Measurements from ENCODE around the gene TRABD2B.
A peak's percentile ranks its signal among the peaks of the same experiment; 100 is the strongest.

The TRABD2B gene

GRCh38 chr1:47997289-47998200 is at the start of gene TRABD2B:
Gene TRABD2B, minus strand, starts transcription at chr1:47997385.
- DNase-seq (ENCODE audit: low read depth in 2 of 2): peak; percentile 55 to 56

DNA sequence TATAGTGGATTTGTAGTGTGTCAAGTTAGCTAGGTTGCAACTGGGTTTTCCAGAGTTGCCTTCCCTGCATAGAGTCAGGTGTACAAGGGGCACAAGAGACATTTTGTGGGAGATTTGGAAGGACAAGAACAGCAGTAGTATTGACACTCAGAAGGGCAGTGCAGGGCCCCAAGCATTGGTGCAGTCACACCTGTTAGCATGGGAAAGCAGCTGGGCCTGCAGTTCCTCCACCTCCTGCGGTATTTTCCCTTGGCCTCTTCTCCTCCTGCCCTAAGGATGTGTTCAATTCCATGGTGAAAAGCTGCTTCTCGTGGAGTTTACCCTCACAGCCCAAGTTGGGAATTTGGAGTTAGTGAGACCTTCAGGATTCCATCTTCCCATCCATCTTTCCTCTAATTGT is 47.1 kb upstream of the TRABD2B start:
- no peak for DNase-seq (ENCODE audit: low read depth in 2 of 2)

DNA sequence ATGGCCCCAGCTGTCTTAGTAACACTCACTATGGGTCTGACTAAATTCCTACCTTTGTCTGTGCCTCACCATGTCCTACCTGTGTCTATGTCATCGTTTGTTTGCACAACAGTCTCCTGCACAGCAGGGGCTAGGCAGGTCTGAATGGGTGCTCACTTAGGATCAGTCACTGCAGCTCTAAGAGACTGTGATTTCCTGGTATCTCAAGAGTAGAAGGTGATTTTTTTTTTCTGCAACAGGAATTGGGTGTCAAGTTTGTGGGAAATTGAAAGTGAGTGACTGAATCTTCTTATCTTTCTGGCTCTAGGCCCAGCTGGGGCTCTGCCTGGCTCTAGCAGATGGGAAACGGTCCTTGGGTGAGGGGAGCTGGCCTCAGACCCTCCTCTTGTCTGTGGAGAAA is 46.4 kb upstream of the TRABD2B start:
- no peak for DNase-seq (ENCODE audit: low read depth in 2 of 2)

- DNase-seq (ENCODE audit: low read depth in 2 of 2): no peak
Measured at GRCh38 chr1:48040154-48040553, 43.0 kb upstream of the TRABD2B start.

DNA sequence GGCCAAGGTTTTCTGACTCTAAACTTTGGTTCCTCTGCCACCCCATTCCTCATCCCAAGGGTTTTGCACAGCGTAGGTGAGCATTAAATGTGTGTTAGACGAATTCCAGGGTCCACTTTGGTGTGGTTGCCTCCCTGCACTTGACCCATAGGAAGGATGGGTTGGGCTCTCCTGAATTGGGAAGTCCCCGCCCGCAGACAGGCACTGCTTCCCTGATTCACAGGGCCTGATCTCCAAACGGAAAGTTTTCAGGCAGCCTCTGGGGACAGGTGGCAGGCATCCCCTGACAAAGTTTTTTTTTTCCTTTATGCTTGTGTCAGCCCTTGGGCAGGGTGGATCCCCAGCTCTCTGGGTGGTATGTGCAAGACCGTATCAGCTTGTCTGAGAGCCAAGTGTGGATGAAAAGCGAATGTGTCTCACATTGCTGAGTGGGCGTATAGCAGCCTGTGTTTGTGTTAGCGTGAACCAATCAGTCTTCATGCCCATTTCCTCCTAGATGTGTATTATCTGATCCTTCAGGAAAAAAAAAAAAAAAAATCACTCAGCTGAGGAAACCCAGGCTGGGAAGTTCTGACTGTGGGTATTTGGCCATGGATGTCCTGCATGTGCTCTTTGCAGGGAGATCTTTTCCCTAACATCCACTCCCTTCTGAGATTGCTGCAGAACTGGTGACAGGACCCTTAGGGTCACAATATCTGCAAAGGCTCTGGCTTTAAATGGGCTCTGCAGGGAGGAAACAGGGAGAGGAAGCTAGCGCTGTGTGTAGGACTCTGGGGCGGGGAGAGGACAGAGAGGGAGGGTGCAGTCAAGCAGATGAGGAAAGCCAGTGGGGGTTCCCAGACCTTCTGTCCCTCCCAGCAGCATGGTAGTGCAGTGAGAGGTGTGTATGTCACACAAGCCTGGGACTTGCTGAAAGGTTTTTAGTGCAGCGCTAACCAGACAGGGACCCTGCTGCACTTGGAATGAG is 42.2 kb upstream of the TRABD2B start:
- DNase-seq (ENCODE audit: low read depth in 2 of 2): no peak

DNA sequence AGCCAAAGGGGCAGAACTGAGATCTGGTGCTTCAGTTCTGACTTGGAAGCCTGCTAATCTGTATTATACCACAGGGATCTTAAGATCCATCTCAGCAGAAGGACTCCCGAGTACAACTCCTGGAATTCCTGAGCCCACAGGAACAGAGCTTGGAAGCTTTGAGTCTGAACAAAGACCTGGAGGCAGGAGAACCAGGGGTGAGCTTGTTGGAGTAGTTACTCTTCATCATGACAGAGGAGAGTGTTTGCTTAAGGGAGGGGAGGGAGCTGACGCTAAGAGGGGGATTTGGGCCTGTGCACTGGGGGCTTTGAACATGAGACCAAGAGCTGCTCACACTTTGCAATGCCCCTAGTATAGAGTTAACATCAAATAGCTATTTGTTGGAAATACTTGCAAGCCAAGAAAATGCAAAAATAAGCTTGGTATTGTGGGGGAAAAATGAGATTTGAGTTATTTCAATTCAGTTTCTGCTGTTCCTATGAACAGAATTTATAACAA is 41.1 kb upstream of the TRABD2B start:
- DNase-seq (ENCODE audit: low read depth in 2 of 2): no peak

- peak; percentile 28 to 29 for DNase-seq (ENCODE audit: low read depth in 2 of 2)
Measured at GRCh38 chr1:48036710-48037355, 39.6 kb upstream of the TRABD2B start.

GRCh38 chr1:48035371-48036141 is 38.4 kb upstream of the TRABD2B start:
- no peak for DNase-seq (ENCODE audit: low read depth in 2 of 2)

GRCh38 chr1:48033495-48034045 is 36.4 kb upstream of the TRABD2B start:
- no peak for DNase-seq (ENCODE audit: low read depth in 2 of 2)

- no peak for DNase-seq (ENCODE audit: low read depth in 2 of 2)
Measured at GRCh38 chr1:48031676-48032075, 34.5 kb upstream of the TRABD2B start.

DNA sequence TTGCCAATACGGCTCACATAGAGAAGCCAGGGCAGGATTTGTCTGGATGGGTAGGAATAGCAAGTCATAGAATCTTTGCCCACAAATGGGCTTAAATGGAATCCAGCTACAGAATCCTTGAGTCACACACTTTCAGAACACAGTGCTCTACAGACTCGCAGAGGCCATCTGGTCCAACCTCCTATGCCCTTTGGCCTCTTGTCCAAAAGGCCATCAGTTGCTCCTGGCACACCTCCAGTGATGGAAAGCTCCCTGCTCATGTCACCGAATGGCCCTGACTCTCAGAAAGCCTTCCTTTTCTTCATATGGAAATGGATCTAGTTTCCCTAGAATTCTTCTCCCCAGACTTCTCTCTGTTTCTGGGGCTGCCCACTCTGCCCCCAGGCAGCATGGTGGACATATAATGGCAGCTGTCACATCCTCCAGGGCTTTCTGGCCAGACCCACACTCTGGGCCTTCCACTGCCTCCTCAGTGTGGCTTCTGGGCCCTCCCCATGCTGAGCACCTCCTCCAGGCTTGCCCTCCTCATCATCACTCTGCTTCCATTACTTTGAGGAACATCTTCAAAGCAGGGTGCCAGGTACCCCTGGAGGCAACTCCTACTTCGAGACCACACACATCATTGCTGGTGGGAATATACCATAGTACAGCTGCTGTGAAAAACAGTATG is 33.6 kb upstream of the TRABD2B start:
- DNase-seq (ENCODE audit: low read depth in 2 of 2): no peak

- no peak for DNase-seq (ENCODE audit: low read depth in 2 of 2)
Measured at GRCh38 chr1:48030211-48030610, 33.0 kb upstream of the TRABD2B start.

- no peak for DNase-seq (ENCODE audit: low read depth in 2 of 2)
Measured at GRCh38 chr1:48028218-48029069, 31.3 kb upstream of the TRABD2B start.

GRCh38 chr1:48027533-48027835 is 30.3 kb upstream of the TRABD2B start:
- DNase-seq (ENCODE audit: low read depth in 2 of 2): no peak

DNA sequence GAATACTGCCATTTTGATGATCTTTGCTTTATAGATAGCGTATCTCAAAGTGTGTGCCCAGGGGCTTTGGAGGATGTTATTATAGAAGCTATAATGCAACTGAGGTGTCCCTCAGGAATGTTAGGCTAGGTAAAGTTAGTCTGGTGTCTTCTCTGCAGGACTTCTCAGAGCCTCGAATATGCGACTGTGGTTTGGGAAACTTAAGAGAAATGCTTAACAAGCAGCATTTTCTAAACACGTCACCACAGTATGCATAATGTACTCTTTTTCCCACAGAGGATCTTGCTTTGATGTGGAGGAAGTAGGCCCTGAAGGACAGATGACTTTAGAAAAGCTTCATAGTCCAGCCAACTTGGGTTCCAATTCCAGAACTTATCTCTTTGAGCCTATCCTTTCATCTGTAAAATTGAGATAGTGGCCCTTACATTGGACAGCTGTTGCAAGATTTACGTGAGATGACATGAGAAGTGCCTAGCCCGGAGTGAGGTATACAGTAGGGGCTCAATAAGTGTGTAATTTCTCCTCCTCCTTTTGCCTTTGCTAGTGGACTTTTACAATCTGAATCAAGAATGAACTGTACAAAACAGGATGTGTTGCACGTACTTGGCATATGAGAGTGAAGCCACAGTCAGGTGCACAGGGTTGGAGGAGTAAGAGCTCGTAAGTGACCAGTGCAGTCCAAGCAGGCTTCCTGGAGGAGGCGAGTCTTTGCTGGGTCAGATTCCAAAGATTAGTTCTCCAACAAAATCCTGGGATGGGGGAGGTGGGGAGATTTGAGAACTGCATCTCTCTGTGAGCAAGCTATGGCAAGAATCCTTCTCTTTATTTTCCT is 29.7 kb upstream of the TRABD2B start:
- no peak for DNase-seq (ENCODE audit: low read depth in 2 of 2)

- no peak for DNase-seq (ENCODE audit: low read depth in 2 of 2)
Measured at GRCh38 chr1:48026275-48026674, 29.1 kb upstream of the TRABD2B start.

DNA sequence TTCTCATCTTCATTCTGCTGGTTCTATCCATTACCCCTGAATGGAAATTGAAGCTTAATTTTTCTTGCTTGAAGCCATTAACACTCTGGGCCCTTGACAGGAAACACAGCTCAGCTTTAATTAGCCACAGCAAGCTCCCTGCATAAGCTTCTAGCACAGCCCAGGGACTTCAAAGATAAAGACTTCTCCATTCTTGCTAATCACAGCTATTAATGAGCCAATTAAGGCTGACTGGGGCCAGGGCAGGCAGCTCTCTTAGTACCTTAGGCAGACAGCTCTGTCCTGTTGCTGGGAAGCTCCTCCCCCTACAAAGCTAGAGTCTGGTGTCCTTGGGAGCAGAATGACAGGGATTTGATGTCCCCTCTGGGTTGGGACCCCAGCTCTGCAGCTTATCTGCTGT is 27.9 kb upstream of the TRABD2B start:
- no peak for DNase-seq (ENCODE audit: low read depth in 2 of 2)

GRCh38 chr1:48023488-48023887 is 26.3 kb upstream of the TRABD2B start:
- DNase-seq (ENCODE audit: low read depth in 2 of 2): no peak

DNA sequence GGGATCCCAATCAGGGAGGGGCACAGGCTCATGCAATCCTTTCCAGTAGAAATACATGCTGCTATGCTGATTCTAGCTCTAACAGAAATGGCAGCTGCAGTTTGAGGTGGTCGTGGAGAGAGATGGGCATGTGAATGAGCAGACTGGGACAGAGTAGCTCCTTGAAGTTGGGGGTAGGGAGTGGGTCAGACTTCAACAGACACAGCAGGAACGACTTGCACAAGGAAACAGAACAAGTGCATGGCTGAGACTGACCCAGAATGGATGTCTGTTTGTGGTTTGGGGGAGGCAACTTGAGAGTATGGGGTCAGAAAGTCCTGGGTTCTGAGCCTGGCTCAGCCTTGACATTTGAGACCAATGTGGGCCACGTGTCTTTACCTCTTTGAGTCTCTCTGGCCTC is 25.1 kb upstream of the TRABD2B start:
- no peak for DNase-seq (ENCODE audit: low read depth in 2 of 2)
